AG20443 (cell line): ENCODE data around the gene CCNY.

Experiments
- DNase-seq: peaks from one replicate; pipeline ENCODE4 v3.0.0; 2012; ENCODE audit warnings: low spot score, mixed read lengths

CCNY gene

GRCh38 chr10:35452847-35453246 lies 116.5 kb downstream of the CCNY start:
- DNase-seq = no peak

GRCh38 chr10:35453855-35454532 lies 117.7 kb downstream of the CCNY start:
- peak; percentile 66 for DNase-seq

- no peak for DNase-seq
Observed at GRCh38 chr10:35456153-35456720, 119.9 kb downstream of the CCNY start.

- no peak for DNase-seq
Observed at GRCh38 chr10:35456784-35457183, 120.5 kb downstream of the CCNY start.

- no peak for DNase-seq
Observed at GRCh38 chr10:35458500-35459448, 122.5 kb downstream of the CCNY start.

- DNase-seq = no peak
Observed at GRCh38 chr10:35459449-35459847, 123.1 kb downstream of the CCNY start.

- no peak for DNase-seq
Observed at GRCh38 chr10:35460852-35461460, 124.6 kb downstream of the CCNY start.

GRCh38 chr10:35462491-35462934 lies 126.2 kb downstream of the CCNY start:
- DNase-seq = no peak

GRCh38 chr10:35463105-35463867 lies 127.0 kb downstream of the CCNY start:
- DNase-seq = no peak

GRCh38 chr10:35463878-35464277 lies 127.6 kb downstream of the CCNY start:
- DNase-seq = no peak

GRCh38 chr10:35464825-35465456 lies 128.6 kb downstream of the CCNY start:
- DNase-seq = peak; percentile 46

GRCh38 chr10:35465673-35466072 lies 129.4 kb downstream of the CCNY start:
- DNase-seq = no peak

- no peak for DNase-seq
Observed at GRCh38 chr10:35466170-35466569, 129.9 kb downstream of the CCNY start.

GRCh38 chr10:35466661-35467060 lies 130.4 kb downstream of the CCNY start:
- DNase-seq = no peak

GRCh38 chr10:35467186-35467585 lies 130.9 kb downstream of the CCNY start:
- no peak for DNase-seq

GRCh38 chr10:35470248-35470924 lies 134.1 kb downstream of the CCNY start:
- DNase-seq = peak; percentile 38

- no peak for DNase-seq
Observed at GRCh38 chr10:35470925-35471315, 134.6 kb downstream of the CCNY start.

- DNase-seq = no peak
Observed at GRCh38 chr10:35471435-35471834, 135.1 kb downstream of the CCNY start.

GRCh38 chr10:35480142-35480541 lies 143.8 kb downstream of the CCNY start:
- no peak for DNase-seq

GRCh38 chr10:35481413-35481812 lies 145.1 kb downstream of the CCNY start:
- no peak for DNase-seq
